ENCODE results near the gene RNASE1. TPM values are rescaled to one million over a fixed set of nuclear protein-coding genes. Genes with fewer than 3 reads are reported as not detected.
A peak's percentile ranks its signal among the peaks of the same experiment; 100 is the strongest.

Gene RNASE1
- total and polyA plus RNA-seq, 9 of the 15 experiments (the other 6 are each of a cell fraction or from before 2014, with no cell fraction given), result 6.4 to 33.3 (median 13.9) TPM

GRCh38 chr14:20799892-20800544 is 2.6 kb downstream of the RNASE1 start (continued):
- no peak for TF ChIP-seq ETV5 (CRISPR knock-in tag; IDR thresholded peaks at IDR 0.05; ENCODE audit: low read depth)
- no peak for TF ChIP-seq CBX2 (IDR thresholded peaks at IDR 0.05; ENCODE audit: insufficient read depth, low read length, poor library complexity, severe bottlenecking)
- no peak for TF ChIP-seq SIN3A (IDR thresholded peaks at IDR 0.05; ENCODE audit: borderline replicate concordance in 2 of 2, control insufficient read depth in 1 of 2, low read depth in 2 of 2, low read length in 2 of 2)
- TF ChIP-seq, protein P1, sequence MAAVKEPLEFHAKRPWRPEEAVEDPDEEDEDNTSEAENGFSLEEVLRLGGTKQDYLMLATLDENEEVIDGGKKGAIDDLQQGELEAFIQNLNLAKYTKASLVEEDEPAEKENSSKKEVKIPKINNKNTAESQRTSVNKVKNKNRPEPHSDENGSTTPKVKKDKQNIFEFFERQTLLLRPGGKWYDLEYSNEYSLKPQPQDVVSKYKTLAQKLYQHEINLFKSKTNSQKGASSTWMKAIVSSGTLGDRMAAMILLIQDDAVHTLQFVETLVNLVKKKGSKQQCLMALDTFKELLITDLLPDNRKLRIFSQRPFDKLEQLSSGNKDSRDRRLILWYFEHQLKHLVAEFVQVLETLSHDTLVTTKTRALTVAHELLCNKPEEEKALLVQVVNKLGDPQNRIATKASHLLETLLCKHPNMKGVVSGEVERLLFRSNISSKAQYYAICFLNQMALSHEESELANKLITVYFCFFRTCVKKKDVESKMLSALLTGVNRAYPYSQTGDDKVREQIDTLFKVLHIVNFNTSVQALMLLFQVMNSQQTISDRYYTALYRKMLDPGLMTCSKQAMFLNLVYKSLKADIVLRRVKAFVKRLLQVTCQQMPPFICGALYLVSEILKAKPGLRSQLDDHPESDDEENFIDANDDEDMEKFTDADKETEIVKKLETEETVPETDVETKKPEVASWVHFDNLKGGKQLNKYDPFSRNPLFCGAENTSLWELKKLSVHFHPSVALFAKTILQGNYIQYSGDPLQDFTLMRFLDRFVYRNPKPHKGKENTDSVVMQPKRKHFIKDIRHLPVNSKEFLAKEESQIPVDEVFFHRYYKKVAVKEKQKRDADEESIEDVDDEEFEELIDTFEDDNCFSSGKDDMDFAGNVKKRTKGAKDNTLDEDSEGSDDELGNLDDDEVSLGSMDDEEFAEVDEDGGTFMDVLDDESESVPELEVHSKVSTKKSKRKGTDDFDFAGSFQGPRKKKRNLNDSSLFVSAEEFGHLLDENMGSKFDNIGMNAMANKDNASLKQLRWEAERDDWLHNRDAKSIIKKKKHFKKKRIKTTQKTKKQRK (IDR thresholded peaks at IDR 0.05; ENCODE audit: borderline replicate concordance, low read depth, low read length), result no peak
- TF ChIP-seq SMAD1 (IDR thresholded peaks at IDR 0.05; ENCODE audit: low read depth, low read length, partially characterized antibody), result no peak
- TF ChIP-seq, protein P2, sequence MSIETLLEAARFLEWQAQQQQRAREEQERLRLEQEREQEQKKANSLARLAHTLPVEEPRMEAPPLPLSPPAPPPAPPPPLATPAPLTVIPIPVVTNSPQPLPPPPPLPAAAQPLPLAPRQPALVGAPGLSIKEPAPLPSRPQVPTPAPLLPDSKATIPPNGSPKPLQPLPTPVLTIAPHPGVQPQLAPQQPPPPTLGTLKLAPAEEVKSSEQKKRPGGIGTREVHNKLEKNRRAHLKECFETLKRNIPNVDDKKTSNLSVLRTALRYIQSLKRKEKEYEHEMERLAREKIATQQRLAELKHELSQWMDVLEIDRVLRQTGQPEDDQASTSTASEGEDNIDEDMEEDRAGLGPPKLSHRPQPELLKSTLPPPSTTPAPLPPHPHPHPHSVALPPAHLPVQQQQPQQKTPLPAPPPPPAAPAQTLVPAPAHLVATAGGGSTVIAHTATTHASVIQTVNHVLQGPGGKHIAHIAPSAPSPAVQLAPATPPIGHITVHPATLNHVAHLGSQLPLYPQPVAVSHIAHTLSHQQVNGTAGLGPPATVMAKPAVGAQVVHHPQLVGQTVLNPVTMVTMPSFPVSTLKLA (conservative IDR thresholded peaks at IDR 0.05), result no peak
- 0 out of 4 replicates have a peak, but pooled peaks of 1 of the 2 experiments have one; percentile 10 for TF ChIP-seq TBL1XR1 (IDR thresholded peaks at IDR 0.05; ENCODE audit: low read length in 2 of 2)
- no peak for TF ChIP-seq PTRF (tag; IDR thresholded peaks at IDR 0.05)
- TF ChIP-seq, protein P3, sequence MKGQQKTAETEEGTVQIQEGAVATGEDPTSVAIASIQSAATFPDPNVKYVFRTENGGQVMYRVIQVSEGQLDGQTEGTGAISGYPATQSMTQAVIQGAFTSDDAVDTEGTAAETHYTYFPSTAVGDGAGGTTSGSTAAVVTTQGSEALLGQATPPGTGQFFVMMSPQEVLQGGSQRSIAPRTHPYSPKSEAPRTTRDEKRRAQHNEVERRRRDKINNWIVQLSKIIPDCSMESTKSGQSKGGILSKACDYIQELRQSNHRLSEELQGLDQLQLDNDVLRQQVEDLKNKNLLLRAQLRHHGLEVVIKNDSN (CRISPR knock-in tag; IDR thresholded peaks at IDR 0.05), result no peak
- no peak for TF ChIP-seq COPS2 (conservative IDR thresholded peaks at IDR 0.05)
- no peak for TF ChIP-seq TFE3 (CRISPR knock-in tag; IDR thresholded peaks at IDR 0.05)
- no peak for TF ChIP-seq ATF2 (CRISPR knock-in tag; IDR thresholded peaks at IDR 0.05)
- TF ChIP-seq YY1 (IDR thresholded peaks at IDR 0.05; ENCODE audit: borderline replicate concordance in 1 of 3, control insufficient read depth in 1 of 3, extremely low read depth in 1 of 3, insufficient read depth in 3 of 3, insufficient read length in 1 of 3, insufficient replicate concordance in 2 of 3, low read depth in 1 of 3, low read length in 2 of 3), result peak in 1 of 3 experiments; percentile 11
- no peak for TF ChIP-seq ZNF561 (CRISPR knock-in tag; conservative IDR thresholded peaks at IDR 0.05)

All from K562 (cell line).